ENCODE results near the gene NPHP4. TPM values are rescaled to one million over a fixed set of nuclear protein-coding genes. Genes with fewer than 3 reads are reported as not detected.

NPHP4 gene
- total RNA-seq, 6 experiments from 2014 or later, result 1.5 to 6.0 (median 2.0) TPM

GRCh38 chr1:6039031-6039430 is 46.8 kb upstream of the NPHP4 start:
- TF ChIP-seq POLR2A (IDR thresholded peaks at IDR 0.05) (no peak), CTCF (IDR thresholded peaks at IDR 0.05) (no peak)
- ATAC-seq (no peak), DNase-seq (no peak)
- WGBS (ENCODE audit: insufficient coverage, low coverage, low lambda C conversion rate, missing lambda C conversion rate), result 55% methylated on average over 4 of the region's 15 CpGs
- Histone ChIP-seq H3K4me1 (no peaks in the 10 kb centered on the region), H3K4me3 (no peak overlapping the region), H3K9me3 (no peaks in the 10 kb centered on the region), H3K36me3 (no peaks in the 10 kb centered on the region), H3K27me3 (no peaks in the 10 kb centered on the region), H3K27ac (no peak overlapping the region)
- intact Hi-C loops (cut with DNase I), result no loop called here

GRCh38 chr1:6038603-6039002 is 46.4 kb upstream of the NPHP4 start:
- Histone ChIP-seq H3K36me3 (no peaks in the 10 kb centered on the region), H3K4me1 (no peaks in the 10 kb centered on the region), H3K9me3 (no peaks in the 10 kb centered on the region), H3K27ac (no peak overlapping the region), H3K4me3 (no peak overlapping the region), H3K27me3 (no peaks in the 10 kb centered on the region)
- ATAC-seq (no peak), DNase-seq (no peak)
- TF ChIP-seq POLR2A (IDR thresholded peaks at IDR 0.05) (no peak), CTCF (IDR thresholded peaks at IDR 0.05) (no peak)
- 29% methylated on average over 7 of the region's 7 CpGs for WGBS (ENCODE audit: insufficient coverage, low coverage, low lambda C conversion rate, missing lambda C conversion rate)
- intact Hi-C loops (cut with DNase I), result no loop called here

DNA sequence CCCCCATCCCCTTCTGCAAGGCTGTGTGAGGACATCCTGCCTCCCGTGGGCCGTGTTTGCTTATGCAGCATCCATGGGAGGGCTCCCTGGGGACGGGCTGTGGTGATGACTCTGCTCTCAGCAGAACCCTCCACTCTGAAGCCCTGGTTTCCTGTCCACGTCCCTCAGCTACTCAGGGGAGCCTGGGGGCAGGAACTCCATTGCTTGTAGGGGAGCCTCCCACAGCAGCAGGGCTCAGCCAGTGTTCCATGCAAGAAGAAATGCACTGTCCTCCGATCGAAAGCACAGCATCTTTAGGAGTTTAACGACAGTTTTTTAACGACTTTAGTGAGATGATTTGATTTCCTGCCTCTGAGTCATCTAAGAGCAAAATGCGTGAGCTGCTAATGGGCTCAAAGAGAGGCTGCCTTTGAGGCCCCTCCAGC is 45.1 kb upstream of the NPHP4 start:
- Histone ChIP-seq H3K4me1 (no peaks in the 10 kb centered on the region), H3K4me3 (no peak overlapping the region), H3K27ac (no peak overlapping the region), H3K27me3 (no peaks in the 10 kb centered on the region), H3K36me3 (no peaks in the 10 kb centered on the region), H3K9me3 (no peaks in the 10 kb centered on the region)
- TF ChIP-seq CTCF (IDR thresholded peaks at IDR 0.05) (no peak), POLR2A (IDR thresholded peaks at IDR 0.05) (no peak)
- WGBS (ENCODE audit: insufficient coverage, low coverage, low lambda C conversion rate, missing lambda C conversion rate), result 13% methylated on average over 2 of the region's 9 CpGs
- DNase-seq (no peak), ATAC-seq (no peak)
- intact Hi-C loops (cut with DNase I), result no loop called here

GRCh38 chr1:6035719-6036118 is 43.5 kb upstream of the NPHP4 start:
- 39% methylated on average over 6 of the region's 12 CpGs for WGBS (ENCODE audit: insufficient coverage, low coverage, low lambda C conversion rate, missing lambda C conversion rate)
- H3K4me3 ChIP-seq, result no peak overlapping the region
- H3K27me3 ChIP-seq, result no peaks in the 10 kb centered on the region
- no peak overlapping the region for H3K27ac ChIP-seq
- DNase-seq (no peak), ATAC-seq (no peak)
- H3K4me1 ChIP-seq, result no peaks in the 10 kb centered on the region
- H3K36me3 ChIP-seq, result no peaks in the 10 kb centered on the region
- TF ChIP-seq POLR2A (IDR thresholded peaks at IDR 0.05) (no peak), CTCF (IDR thresholded peaks at IDR 0.05) (no peak)
- no peaks in the 10 kb centered on the region for H3K9me3 ChIP-seq
- intact Hi-C loops (cut with DNase I), result no loop called here

DNA sequence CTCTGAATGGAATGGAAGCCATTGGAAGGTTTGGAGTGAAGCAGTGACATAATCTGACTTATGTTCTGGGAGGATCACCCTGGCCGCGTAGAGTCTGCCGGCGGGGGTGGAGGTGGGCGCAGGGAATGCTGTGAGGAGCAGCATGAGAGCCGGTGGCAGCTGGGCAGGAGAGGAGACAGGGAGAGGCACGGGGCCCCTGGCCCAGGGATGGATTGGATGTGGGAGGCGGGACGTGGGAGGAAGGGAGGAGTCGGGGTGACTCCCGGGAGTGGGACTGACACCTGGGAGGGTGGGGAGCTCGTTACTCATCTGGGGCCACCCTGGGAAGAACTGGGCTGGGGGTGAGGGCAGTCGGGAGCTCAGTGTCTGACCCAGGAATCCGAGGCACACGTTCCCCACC is 43.1 kb upstream of the NPHP4 start:
- TF ChIP-seq POLR2A (IDR thresholded peaks at IDR 0.05), result no peak
- TF ChIP-seq CTCF (IDR thresholded peaks at IDR 0.05), result no peak
- DNase-seq, result no peak
- 76% methylated on average over 12 of the region's 15 CpGs for WGBS (ENCODE audit: insufficient coverage, low coverage, low lambda C conversion rate, missing lambda C conversion rate)
- Histone ChIP-seq H3K4me3 (no peak overlapping the region), H3K36me3 (no peaks in the 10 kb centered on the region), H3K9me3 (no peaks in the 10 kb centered on the region), H3K4me1 (no peaks in the 10 kb centered on the region), H3K27ac (no peak overlapping the region), H3K27me3 (no peaks in the 10 kb centered on the region)
- intact Hi-C loops (cut with DNase I), result no loop called here
- ATAC-seq, result no peak

Measured in right lobe of liver (tissue), 6 donors.